Activated CD4-positive, alpha-beta T cell treated with anti-CD3 and anti-CD28 coated beads, Interleukin-2, amount 10 ng/mL, durations not matched to agents 24 days and 14 days (primary cell): ENCODE measurements around the gene CHST15. TPM values are rescaled to one million over a fixed set of nuclear protein-coding genes. Genes with fewer than 3 reads are reported as not detected.

Experiments used
- DNase-seq: peaks from one replicate; pipeline ENCODE4 v3.0.0; 2022
- H3K27ac Mint-ChIP-seq: one replicate; pipeline ENCODE4 v1.8.0; 2022; ENCODE audit warnings: mild to moderate bottlenecking, mixed read lengths
- H3K27me3 Mint-ChIP-seq: one replicate; pipeline ENCODE4 v1.8.0; 2022; ENCODE audit warnings: mixed read lengths
- H3K36me3 Mint-ChIP-seq: one replicate; pipeline ENCODE4 v1.8.0; 2022; ENCODE audit warnings: low read depth, mild to moderate bottlenecking, mixed read lengths
- H3K4me1 Mint-ChIP-seq: one replicate; pipeline ENCODE4 v1.8.0; 2021; ENCODE audit warnings: mixed read lengths
- H3K4me3 Mint-ChIP-seq: one replicate; pipeline ENCODE4 v1.8.0; 2022; ENCODE audit warnings: mild to moderate bottlenecking, moderate library complexity, mixed read lengths
- H3K9me3 Mint-ChIP-seq: one replicate; pipeline ENCODE4 v1.8.0; 2021; ENCODE audit warnings: mixed read lengths
- intact Hi-C: fragments of 100-400 bp; cut with micrococcal nuclease; formaldehyde crosslinking; loops from one replicate; pipeline ENCODE4 v1.15.1; 2023
- total RNA-seq: library from RNA; stranded (reverse); gene quantifications from 2 replicates; pipeline ENCODE4 v1.2.3, GENCODE V29; 2022

CHST15 gene
- total RNA-seq, 1 donor from 2014 or later, result 0.16 TPM

DNA sequence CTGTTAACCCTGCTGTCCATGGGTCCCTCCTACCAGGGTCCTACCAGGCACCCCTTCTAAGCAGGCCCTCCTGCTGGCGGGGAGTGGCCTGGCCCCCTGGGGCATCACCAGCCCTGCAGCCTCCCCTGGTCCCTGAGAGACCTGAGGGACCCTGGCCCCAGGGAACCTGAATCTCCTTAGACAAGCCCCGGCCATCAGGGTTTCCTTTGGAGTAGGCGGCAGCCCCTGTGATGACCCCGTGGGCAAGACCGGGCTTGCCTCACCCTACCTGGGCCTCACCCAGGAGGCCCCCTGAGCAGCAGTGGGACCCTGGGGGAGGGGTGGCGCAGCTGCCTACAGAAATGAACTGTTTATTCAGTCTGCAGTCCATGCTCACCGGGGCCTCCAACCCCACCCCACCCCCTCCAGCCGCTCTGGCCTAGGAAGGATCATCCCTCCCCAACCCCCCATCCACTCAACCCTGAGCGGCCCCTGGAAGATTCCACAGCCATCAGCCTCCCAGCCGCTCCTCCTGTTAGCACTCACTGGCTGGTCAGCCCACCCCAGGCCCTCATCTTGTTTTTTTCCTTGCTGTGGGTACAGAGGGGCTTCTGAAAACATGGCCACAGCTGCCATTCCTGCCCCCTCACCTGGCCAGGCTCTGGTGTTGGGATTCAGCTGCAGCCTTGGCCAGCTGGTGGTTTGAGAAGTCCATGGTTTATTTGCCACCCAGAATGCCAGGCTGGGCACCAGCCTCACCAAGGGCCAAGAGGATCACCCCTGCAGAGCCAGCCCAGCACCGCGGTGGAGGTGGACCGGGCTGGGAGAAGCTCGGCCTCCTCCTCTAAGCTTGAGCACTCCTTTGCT, 34.8 kb upstream of the CHST15 start:
- no peak overlapping the region for H3K4me3 Mint-ChIP-seq
- H3K27ac Mint-ChIP-seq, result no peak overlapping the region
- H3K27me3 Mint-ChIP-seq, result no peaks in the 10 kb centered on the region
- H3K4me1 Mint-ChIP-seq, result no peaks in the 10 kb centered on the region
- intact Hi-C loops, result no loop called here
- H3K36me3 Mint-ChIP-seq, result no peaks in the 10 kb centered on the region
- DNase-seq, result no peak
- H3K9me3 Mint-ChIP-seq, result no peaks in the 10 kb centered on the region

DNA sequence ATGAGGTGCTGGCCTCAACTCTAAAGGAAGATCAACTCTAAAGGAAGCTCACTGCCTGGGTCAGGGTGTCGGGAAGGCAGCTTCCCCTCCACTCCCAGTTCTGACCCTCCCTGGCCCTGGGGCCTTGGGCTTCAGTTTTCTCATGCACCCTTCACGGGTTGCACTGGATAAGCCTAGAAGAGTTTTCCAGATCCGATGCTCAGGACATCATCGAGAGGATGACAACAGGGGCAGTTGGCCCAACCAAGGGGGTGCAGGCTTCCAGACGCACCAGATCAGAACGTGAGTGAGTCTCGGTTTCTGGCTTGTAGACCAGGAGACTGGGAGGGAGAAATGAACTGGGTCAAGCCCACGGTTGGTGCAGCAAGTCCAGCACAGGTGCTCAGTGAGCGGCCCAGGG, 34.2 kb upstream of the CHST15 start:
- Mint-ChIP-seq H3K27ac (no peak overlapping the region), H3K4me3 (no peak overlapping the region), H3K36me3 (no peaks in the 10 kb centered on the region), H3K9me3 (no peaks in the 10 kb centered on the region), H3K4me1 (no peaks in the 10 kb centered on the region), H3K27me3 (no peaks in the 10 kb centered on the region)
- DNase-seq, result no peak
- intact Hi-C loops, result no loop called here

GRCh38 chr10:124126983-124127385, 33.6 kb upstream of the CHST15 start:
- intact Hi-C loops, result no loop called here
- H3K4me1 Mint-ChIP-seq, result no peaks in the 10 kb centered on the region
- H3K9me3 Mint-ChIP-seq, result no peaks in the 10 kb centered on the region
- no peak for DNase-seq
- no peak overlapping the region for H3K27ac Mint-ChIP-seq
- H3K4me3 Mint-ChIP-seq, result no peak overlapping the region
- H3K27me3 Mint-ChIP-seq, result no peaks in the 10 kb centered on the region
- no peaks in the 10 kb centered on the region for H3K36me3 Mint-ChIP-seq

DNA sequence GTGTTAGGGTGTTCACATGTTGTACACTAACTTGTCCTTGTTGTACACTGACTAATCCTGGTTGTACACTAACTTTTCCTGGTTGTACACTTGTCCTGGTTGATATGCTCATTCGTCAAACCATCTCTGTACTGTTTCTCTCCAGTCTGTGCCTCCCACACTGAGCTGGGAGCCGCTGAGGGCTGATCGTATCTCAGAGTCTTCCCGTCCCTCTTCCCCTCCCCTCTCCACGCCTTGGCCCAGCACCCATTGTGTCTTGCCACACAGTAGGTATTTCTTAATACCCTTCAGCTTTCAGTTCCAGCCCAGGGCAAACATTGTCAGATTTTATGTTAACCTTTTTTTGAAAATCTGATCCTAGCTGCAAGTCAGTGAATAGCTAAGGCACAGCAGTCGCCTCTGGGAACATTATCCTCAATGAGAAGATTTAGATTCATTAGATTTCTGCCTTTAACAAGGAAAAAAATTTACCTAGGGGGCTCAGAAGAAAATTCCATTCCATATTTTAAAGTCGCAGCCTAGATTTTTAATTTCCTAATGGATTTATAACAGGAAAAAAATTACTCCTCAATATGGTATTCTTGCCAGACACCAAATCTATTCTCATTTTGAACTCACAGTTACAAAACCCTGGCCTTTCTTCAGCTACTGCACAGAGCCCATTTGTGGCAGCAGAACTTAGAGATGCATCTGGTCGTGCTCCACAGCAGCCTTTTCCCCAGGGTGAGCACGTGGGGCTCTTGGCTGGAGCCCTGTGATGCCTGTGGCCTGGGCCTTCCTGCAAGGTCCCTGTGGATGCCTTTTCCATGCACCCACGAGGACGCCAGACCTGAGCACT, 33.0 kb upstream of the CHST15 start:
- intact Hi-C loops, result no loop called here
- Mint-ChIP-seq H3K27ac (no peak overlapping the region), H3K9me3 (no peaks in the 10 kb centered on the region), H3K4me3 (no peak overlapping the region), H3K27me3 (no peaks in the 10 kb centered on the region), H3K36me3 (no peaks in the 10 kb centered on the region), H3K4me1 (no peaks in the 10 kb centered on the region)
- no peak for DNase-seq

GRCh38 chr10:124125305-124126116, 32.1 kb upstream of the CHST15 start:
- H3K36me3 Mint-ChIP-seq, result no peaks in the 10 kb centered on the region
- no peaks in the 10 kb centered on the region for H3K4me1 Mint-ChIP-seq
- no peak overlapping the region for H3K4me3 Mint-ChIP-seq
- no peak for DNase-seq
- intact Hi-C loops, result no loop called here
- H3K27ac Mint-ChIP-seq, result no peak overlapping the region
- H3K9me3 Mint-ChIP-seq, result no peaks in the 10 kb centered on the region
- H3K27me3 Mint-ChIP-seq, result no peaks in the 10 kb centered on the region

DNA sequence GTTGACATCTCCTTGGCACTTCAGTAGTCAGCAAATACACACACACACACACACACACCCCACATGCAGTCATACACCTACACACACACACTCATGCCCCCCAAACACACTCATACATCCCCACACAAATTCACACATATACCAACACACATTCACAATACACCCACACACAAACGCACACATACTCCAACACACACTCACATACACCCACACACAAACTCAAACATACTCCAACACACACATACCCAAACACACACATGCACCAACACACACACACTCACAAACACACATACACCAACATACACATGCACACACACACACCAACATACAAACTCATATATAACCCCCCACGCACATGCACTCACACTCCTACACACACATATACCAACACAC, 31.4 kb upstream of the CHST15 start:
- no peak for DNase-seq

GRCh38 chr10:124124123-124124768, 30.8 kb upstream of the CHST15 start:
- Mint-ChIP-seq H3K4me1 (no peaks in the 10 kb centered on the region), H3K9me3 (no peaks in the 10 kb centered on the region), H3K4me3 (no peak overlapping the region), H3K27me3 (no peaks in the 10 kb centered on the region), H3K36me3 (no peaks in the 10 kb centered on the region), H3K27ac (no peak overlapping the region)
- DNase-seq, result no peak
- intact Hi-C loops, result no loop called here

More for the DNA sequence above, 31.4 kb upstream of the CHST15 start:
- intact Hi-C loops, result no loop called here
- Mint-ChIP-seq H3K36me3 (no peaks in the 10 kb centered on the region), H3K27me3 (no peaks in the 10 kb centered on the region), H3K4me3 (no peak overlapping the region), H3K27ac (no peak overlapping the region), H3K9me3 (no peaks in the 10 kb centered on the region), H3K4me1 (no peaks in the 10 kb centered on the region)

- intact Hi-C loops, result no loop called here
- Mint-ChIP-seq H3K4me1 (no peaks in the 10 kb centered on the region), H3K4me3 (no peak overlapping the region), H3K27me3 (no peaks in the 10 kb centered on the region), H3K36me3 (no peaks in the 10 kb centered on the region), H3K9me3 (no peaks in the 10 kb centered on the region), H3K27ac (no peak overlapping the region)
- DNase-seq, result no peak
These were observed 29.8 kb upstream of the CHST15 start for GRCh38 chr10:124123156-124123555.

GRCh38 chr10:124122211-124122610, 28.8 kb upstream of the CHST15 start:
- no peaks in the 10 kb centered on the region for H3K9me3 Mint-ChIP-seq
- H3K27me3 Mint-ChIP-seq, result no peaks in the 10 kb centered on the region
- H3K4me1 Mint-ChIP-seq, result no peaks in the 10 kb centered on the region
- H3K27ac Mint-ChIP-seq, result no peak overlapping the region
- DNase-seq, result no peak
- intact Hi-C loops, result no loop called here
- no peaks in the 10 kb centered on the region for H3K36me3 Mint-ChIP-seq
- no peak overlapping the region for H3K4me3 Mint-ChIP-seq

GRCh38 chr10:124120410-124121061, 27.1 kb upstream of the CHST15 start:
- Mint-ChIP-seq H3K4me1 (no peaks in the 10 kb centered on the region), H3K27ac (no peak overlapping the region), H3K36me3 (no peaks in the 10 kb centered on the region), H3K27me3 (no peaks in the 10 kb centered on the region), H3K9me3 (no peaks in the 10 kb centered on the region), H3K4me3 (no peak overlapping the region)
- intact Hi-C loops, result no loop called here
- no peak for DNase-seq

GRCh38 chr10:124119946-124120345, 26.5 kb upstream of the CHST15 start:
- H3K27me3 Mint-ChIP-seq, result no peaks in the 10 kb centered on the region
- H3K36me3 Mint-ChIP-seq, result no peaks in the 10 kb centered on the region
- intact Hi-C loops, result no loop called here
- H3K27ac Mint-ChIP-seq, result no peak overlapping the region
- H3K4me3 Mint-ChIP-seq, result no peak overlapping the region
- DNase-seq, result no peak
- H3K4me1 Mint-ChIP-seq, result no peaks in the 10 kb centered on the region
- H3K9me3 Mint-ChIP-seq, result no peaks in the 10 kb centered on the region

- DNase-seq, result no peak
- Mint-ChIP-seq H3K9me3 (no peaks in the 10 kb centered on the region), H3K4me1 (no peaks in the 10 kb centered on the region), H3K27me3 (no peaks in the 10 kb centered on the region), H3K4me3 (no peak overlapping the region), H3K27ac (no peak overlapping the region), H3K36me3 (no peaks in the 10 kb centered on the region)
- intact Hi-C loops, result no loop called here
These were observed 25.8 kb upstream of the CHST15 start for GRCh38 chr10:124119216-124119615.

DNA sequence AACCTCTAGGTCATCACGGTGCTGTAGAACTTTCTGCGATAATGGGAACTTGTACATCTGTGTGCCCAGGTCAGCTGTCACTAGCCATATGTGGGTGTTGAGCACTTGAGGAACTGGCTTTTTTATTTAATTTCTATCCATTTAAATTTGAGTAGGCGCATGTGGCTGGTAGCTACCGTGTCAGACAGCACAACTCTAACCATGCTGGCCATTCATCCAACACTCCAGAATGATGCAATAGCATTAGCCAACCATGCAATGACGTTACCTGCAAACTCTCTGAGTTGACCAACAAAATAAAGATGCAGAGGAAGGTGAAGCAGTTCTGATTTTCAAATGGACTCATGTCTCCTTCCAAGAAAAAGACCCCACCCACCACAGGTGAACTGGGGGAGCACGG, 24.4 kb upstream of the CHST15 start:
- no peak overlapping the region for H3K4me3 Mint-ChIP-seq
- intact Hi-C loops, result no loop called here
- H3K4me1 Mint-ChIP-seq, result no peaks in the 10 kb centered on the region
- no peak overlapping the region for H3K27ac Mint-ChIP-seq
- no peaks in the 10 kb centered on the region for H3K27me3 Mint-ChIP-seq
- DNase-seq, result no peak
- no peaks in the 10 kb centered on the region for H3K9me3 Mint-ChIP-seq
- H3K36me3 Mint-ChIP-seq, result no peaks in the 10 kb centered on the region
